C4-2B (cell line): ENCODE results near the gene GEMIN4.
A peak's percentile ranks its signal among the peaks of the same experiment; 100 is the strongest.
"Not testable (repeated sequence)": the region's sequence is repeated elsewhere in the genome, so short reads cannot be mapped to it uniquely, and the experiment has no call there.

Experiments
- H3K27ac ChIP-seq: fragments of 450-650 bp; 2 replicates; pipeline ENCODE4 v1.5.1; 2017
- CTCF ChIP-seq: fragments of 450-650 bp; conservative IDR thresholded peaks from 2 replicates; pipeline ENCODE4 v1.5.1; 2017; ENCODE audit warnings: mild to moderate bottlenecking
- ZFX ChIP-seq: fragments of 450-650 bp; IDR thresholded peaks from 2 replicates; pipeline ENCODE4 v1.6.1; 2017

GEMIN4 gene

DNA sequence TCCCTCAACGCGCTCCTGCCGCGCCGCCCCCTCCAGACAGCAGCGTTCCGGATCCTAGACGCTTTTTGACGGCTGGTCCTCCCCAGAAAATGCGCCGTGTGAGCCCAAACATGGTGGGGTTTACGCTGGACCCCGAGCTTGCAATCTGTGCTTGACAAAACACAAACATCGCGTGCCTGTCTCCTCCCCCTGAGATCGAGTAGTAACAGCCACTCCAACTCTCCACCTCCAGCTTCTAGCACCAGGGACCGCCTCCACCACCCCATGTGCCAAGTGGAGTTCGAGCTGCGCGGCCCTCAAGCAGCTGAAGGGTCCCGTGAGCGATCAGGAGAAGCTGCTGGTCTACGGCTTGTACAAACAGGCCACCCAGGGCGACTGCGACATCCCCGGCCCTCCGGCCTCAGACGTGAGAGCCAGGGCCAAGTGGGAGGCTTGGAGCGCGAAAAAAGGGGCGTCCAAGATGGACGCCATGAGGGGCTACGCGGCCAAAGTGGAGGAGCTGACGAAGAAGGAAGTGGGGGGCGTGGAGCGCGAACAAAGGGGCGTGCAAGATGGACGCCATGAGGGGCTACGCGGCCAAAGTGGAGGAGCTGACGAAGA is 656 bp upstream of the GEMIN4 start:
- TF ChIP-seq CTCF (peak; percentile 50; the same call in 1 of the 2 replicates), ZFX (no peak)
- H3K27ac ChIP-seq, result peak overlapping the region; percentile 98

DNA sequence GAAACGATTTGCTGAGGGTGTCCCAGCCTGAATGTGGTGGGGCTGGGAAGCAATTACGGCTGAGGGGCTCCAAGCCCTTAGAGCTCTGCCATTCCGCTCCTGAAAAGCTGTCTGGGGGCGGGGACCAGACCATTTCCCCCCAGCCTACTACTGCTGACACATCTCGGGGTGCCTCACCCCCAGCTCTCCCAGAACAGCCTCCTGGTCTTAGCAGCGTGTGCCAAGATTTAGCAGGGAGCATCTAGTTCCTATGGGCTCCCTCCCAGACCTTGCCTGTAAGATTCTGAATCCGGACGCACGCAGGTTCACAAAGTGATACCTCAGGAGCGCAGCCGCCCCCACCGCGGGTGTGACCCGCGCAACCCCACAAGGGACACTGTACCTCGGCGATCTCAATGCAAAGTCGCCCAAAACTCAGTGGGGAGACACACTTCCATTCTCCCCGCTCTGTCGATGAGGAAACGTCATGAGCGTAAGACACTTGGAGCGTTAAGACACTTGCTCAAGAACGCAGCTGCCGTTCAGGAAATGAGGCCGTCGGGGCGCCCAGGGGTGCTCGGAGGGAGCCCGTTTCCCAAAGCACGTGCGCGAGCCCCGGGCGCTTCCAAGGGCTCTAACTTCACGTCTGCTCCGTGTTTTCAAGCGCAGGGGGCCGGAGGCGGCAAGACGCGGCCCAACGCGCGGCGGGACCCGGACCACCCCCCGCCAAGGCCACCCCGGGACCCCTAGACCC is 629 bp downstream of the GEMIN4 start:
- H3K27ac ChIP-seq, result peak overlapping the region; percentile 98
- TF ChIP-seq ZFX, result no peak
- no peak for TF ChIP-seq CTCF

GRCh38 chr17:750431-751037 is 1.5 kb downstream of the GEMIN4 start:
- no peak for TF ChIP-seq ZFX
- no peak for TF ChIP-seq CTCF
- peak overlapping the region; percentile 98 for H3K27ac ChIP-seq

DNA sequence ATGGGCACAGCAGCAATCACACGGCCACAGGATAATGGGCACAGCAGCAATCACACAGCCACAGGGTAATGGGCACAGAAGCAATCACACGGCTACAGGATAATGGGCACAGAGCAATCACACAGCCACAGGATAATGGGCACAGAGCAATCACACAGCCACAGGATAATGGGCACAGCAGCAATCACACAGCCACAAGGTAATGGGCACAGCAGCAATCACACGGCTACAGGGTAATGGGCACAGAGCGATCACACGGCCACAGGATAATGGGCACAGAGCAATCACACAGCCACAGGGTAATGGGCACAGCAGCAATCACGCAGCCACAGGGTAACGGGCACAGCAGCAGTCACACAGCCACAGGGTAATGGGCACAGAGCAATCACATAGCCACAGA is 2.7 kb downstream of the GEMIN4 start:
- not testable (repeated sequence) for H3K27ac ChIP-seq

DNA sequence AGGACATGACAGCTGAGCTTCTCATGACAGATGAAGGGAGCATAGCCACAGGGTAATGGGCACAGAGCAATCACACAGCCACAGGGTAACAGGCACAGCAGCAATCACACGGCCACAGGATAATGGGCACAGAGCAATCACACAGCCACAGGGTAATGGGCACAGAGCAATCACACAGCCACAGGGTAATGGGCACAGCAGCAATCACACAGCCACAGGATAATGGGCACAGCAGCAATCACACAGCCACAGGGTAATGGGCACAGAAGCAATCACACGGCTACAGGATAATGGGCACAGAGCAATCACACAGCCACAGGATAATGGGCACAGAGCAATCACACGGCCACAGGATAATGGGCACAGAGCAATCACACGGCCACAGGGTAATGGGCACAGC is 3.5 kb downstream of the GEMIN4 start:
- not testable (repeated sequence) for H3K27ac ChIP-seq

DNA sequence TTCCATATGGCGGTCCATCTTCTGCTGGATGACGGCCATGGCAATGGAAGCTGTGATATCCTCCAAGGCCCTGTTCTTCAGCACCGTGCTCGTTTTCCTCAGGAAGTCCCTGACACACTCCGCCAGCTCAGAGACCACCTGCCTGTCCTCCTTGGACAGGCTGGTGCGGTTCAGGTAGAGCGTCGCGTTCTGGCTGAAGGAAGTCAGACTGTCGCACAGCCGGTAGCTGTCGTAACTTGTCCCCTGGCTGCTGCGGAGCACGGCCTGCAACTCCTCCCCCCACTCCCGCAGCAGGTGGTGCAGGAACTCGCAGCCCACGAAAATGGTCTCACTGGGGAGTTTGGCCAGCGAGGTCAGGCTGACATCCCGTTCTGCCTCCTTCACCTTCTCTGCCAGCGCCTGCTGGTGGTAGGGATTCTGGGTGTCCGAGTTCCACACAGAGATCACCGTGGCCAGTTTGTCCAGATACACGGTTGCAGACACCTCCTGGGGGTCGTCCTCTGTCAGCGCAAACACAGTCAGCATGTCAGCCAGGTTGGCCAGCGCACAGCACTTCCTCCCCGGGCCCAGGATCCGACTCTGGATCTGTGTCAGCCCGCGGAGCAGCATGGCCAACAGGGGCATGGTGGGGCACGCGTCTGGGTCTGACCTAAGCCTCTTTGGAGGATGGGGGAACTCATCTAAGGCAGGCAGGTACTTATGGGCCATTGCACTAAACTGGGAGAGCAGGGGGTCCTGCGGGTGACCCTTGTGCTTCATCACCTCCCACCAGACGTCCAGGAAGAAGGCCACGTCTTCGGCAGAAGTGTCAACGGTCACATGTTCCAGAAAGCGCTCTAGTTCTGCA is 5.1 kb downstream of the GEMIN4 start:
- TF ChIP-seq CTCF (no peak), ZFX (no peak)
- H3K27ac ChIP-seq, result no peak overlapping the region

GRCh38 chr17:746181-746580 is 5.9 kb downstream of the GEMIN4 start:
- TF ChIP-seq CTCF (no peak), ZFX (no peak)
- no peak overlapping the region for H3K27ac ChIP-seq

GRCh38 chr17:745406-745805 is 6.7 kb downstream of the GEMIN4 start:
- no peak for TF ChIP-seq CTCF
- TF ChIP-seq ZFX, result no peak
- 0 out of 2 replicates have a peak overlapping the region, but pooled peaks have one; percentile 2 for H3K27ac ChIP-seq
